ENCODE results near the gene BPTF.
"Not testable (repeated sequence)": the region's sequence is repeated elsewhere in the genome, so short reads cannot be mapped to it uniquely, and the experiment has no call there.

The BPTF gene

DNA sequence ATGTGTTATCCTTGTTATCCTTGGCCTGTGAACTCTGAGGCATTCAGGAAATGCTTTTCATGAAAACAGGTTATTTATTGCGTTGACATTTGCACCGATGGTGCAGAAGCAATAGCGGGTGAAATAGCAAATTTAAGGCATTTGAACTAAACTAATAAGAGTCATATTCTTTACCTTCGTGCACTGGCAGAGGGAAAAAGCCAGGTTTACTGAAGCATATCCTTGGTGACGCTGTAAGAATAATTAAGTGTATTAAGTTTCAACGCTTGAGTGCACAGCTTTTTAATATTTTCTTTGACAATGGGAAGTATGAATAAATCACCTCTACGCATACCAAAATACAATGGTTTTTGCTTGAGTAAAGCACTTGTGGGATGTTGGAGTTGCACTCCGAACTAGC, 196.7 kb downstream of the BPTF start:
- no peak for DNase-seq (ENCODE audit: low spot score)

DNA sequence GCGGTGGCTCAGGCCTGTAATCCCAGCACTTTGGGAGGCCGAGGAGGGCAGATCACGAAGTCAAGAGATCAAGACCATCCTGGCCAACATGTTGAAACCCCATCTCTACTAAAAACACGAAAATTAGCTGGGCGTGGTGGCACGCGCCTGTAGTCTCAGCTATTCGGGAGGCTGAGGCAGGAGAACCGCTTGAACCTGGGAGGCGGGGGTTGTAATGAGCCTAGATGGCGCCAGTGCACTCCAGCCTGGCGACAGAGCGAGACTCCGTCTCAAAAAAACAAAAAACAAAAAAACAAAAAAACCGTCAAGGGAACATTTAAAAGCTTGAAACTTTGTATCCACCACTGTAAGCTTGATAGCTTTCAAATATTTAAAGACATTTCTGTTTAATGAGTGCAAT, 197.2 kb downstream of the BPTF start:
- not testable (repeated sequence) for DNase-seq (ENCODE audit: low spot score)

More for the DNA sequence above, 196.7 kb downstream of the BPTF start:
- TF ChIP-seq, protein P1, sequence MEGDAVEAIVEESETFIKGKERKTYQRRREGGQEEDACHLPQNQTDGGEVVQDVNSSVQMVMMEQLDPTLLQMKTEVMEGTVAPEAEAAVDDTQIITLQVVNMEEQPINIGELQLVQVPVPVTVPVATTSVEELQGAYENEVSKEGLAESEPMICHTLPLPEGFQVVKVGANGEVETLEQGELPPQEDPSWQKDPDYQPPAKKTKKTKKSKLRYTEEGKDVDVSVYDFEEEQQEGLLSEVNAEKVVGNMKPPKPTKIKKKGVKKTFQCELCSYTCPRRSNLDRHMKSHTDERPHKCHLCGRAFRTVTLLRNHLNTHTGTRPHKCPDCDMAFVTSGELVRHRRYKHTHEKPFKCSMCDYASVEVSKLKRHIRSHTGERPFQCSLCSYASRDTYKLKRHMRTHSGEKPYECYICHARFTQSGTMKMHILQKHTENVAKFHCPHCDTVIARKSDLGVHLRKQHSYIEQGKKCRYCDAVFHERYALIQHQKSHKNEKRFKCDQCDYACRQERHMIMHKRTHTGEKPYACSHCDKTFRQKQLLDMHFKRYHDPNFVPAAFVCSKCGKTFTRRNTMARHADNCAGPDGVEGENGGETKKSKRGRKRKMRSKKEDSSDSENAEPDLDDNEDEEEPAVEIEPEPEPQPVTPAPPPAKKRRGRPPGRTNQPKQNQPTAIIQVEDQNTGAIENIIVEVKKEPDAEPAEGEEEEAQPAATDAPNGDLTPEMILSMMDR (IDR thresholded peaks at IDR 0.05; ENCODE audit: extremely low read depth, missing control alignments), result no peak

DNA sequence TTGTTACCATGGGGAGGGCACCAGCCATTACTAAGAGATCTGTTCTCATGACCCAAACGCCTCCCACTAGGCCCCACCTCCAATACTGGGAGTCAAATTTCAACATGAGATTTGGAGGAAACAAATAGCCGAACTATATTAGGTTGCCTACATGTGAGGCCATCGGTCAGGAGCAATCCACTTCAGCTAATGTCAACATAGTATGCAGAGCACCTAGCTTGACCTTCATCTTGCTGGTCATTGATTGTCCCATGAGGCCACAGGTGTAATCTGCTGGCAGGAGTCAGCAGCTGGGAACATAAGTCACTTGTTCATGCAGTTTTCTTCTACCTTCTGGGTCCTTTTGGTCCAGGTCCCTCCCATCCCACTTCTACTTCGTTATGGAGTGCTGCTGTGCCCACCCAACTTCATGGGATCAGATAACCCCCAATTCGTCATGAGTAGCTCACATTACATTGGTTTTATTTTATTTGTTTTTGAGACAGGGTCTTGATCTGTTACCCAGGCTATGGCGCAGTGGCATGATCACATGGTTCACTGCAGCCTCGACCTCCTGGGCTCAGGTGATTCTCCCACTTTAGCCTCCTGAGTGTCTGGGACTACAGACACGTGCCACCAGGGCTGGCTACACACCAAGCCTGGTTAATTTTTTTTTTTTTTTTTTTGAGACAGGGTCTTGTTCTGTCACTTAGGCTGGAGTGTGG, 204.4 kb downstream of the BPTF start:
- DNase-seq (ENCODE audit: low spot score), result no peak
- TF ChIP-seq, protein P1 (IDR thresholded peaks at IDR 0.05; ENCODE audit: extremely low read depth, missing control alignments), result no peak

All from GM20000 (cell line).